WTC11 (cell line): ENCODE data around the gene TNFRSF13B.
"Not testable (repeated sequence)": the region's sequence is repeated elsewhere in the genome, so short reads cannot be mapped to it uniquely, and the experiment has no call there.

Source experiments
- CREB1 ChIP-seq: sonication (generic); formaldehyde crosslinking; IDR thresholded peaks from 2 replicates; pipeline ENCODE4 v1.8.0; 2023; ENCODE audit warnings: mild to moderate bottlenecking, missing genetic modification reagents
- FOXP1 ChIP-seq: sonication (generic); formaldehyde crosslinking; IDR thresholded peaks from 2 replicates; pipeline ENCODE4 v1.8.0; 2022; ENCODE audit warnings: missing genetic modification reagents, mild to moderate bottlenecking, moderate library complexity, borderline replicate concordance
- ZNF138 ChIP-seq: sonication (generic); formaldehyde crosslinking; conservative IDR thresholded peaks from 2 replicates; pipeline ENCODE4 v1.8.1; 2022; ENCODE audit warnings: mild to moderate bottlenecking, moderate library complexity, missing genetic modification reagents
- TF ChIP-seq, protein P1 (sequence below): sonication (generic); formaldehyde crosslinking; IDR thresholded peaks from 2 replicates; pipeline ENCODE4 v1.8.1; 2023; ENCODE audit warnings: mild to moderate bottlenecking, missing genetic modification reagents
- TF ChIP-seq, protein P2 (sequence below): sonication (generic); formaldehyde crosslinking; IDR thresholded peaks from 2 replicates; pipeline ENCODE4 v1.8.1; 2022; ENCODE audit warnings: missing genetic modification reagents, borderline replicate concordance
- TF ChIP-seq, protein P3 (sequence below): fragments of 200-600 bp; IDR thresholded peaks from 2 replicates; pipeline ENCODE4 v1.8.0; 2022; ENCODE audit warnings: antibody characterized with exemption

DNA sequence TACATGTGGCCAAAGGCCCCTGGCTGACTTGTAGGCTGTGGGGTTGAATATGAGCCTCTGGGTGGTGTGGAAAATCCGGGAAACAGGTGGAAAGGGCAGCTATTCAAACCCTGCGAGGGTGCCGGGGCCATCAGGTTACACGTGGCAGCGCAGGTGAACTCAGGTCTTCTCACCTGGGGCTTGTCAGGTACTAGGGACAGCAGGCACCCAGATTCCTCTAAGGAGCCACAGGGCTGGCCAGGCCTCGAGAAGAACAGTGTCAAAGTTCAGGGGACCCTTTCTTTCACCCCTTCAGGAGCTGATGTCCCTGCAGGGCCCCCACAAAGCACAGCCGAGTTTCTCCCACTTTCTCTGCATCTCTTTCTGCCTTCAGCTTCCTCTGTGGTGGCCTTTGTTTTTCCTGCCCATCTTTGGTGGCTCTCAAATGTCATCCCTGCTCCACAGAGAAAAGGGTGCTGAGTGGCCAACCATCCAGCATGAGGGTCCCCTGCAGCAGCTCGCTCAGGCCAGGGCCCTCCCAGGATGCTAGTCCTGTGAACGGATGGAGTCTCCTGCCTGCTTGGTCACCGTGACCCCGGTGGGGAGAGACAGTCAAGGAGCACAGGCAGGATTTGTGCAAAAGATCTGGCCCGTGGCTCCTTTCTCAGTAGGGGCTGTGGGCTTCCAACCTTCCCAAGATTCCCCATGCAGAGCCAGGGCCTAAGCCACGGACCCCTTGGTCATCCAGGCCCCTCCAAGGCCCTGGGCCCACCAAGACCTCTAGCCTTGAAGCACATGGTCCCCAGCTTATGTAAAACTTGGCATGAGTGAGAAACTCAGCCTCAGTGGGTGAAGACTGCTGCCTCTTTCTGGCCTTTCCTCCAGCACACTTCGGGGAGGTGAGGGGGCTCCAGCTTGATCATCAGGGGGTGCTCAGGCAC is 42.2 kb upstream of the TNFRSF13B start:
- TF ChIP-seq, protein P1, sequence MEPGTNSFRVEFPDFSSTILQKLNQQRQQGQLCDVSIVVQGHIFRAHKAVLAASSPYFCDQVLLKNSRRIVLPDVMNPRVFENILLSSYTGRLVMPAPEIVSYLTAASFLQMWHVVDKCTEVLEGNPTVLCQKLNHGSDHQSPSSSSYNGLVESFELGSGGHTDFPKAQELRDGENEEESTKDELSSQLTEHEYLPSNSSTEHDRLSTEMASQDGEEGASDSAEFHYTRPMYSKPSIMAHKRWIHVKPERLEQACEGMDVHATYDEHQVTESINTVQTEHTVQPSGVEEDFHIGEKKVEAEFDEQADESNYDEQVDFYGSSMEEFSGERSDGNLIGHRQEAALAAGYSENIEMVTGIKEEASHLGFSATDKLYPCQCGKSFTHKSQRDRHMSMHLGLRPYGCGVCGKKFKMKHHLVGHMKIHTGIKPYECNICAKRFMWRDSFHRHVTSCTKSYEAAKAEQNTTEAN = not testable (repeated sequence)
- not testable (repeated sequence) for TF ChIP-seq FOXP1, CREB1, ZNF138 (CRISPR knock-in tag)
- TF ChIP-seq, protein P2, sequence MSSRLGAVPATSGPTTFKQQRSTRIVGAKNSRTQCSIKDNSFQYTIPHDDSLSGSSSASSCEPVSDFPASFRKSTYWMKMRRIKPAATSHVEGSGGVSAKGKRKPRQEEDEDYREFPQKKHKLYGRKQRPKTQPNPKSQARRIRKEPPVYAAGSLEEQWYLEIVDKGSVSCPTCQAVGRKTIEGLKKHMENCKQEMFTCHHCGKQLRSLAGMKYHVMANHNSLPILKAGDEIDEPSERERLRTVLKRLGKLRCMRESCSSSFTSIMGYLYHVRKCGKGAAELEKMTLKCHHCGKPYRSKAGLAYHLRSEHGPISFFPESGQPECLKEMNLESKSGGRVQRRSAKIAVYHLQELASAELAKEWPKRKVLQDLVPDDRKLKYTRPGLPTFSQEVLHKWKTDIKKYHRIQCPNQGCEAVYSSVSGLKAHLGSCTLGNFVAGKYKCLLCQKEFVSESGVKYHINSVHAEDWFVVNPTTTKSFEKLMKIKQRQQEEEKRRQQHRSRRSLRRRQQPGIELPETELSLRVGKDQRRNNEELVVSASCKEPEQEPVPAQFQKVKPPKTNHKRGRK (CRISPR knock-in tag) = not testable (repeated sequence)
- TF ChIP-seq, protein P3, sequence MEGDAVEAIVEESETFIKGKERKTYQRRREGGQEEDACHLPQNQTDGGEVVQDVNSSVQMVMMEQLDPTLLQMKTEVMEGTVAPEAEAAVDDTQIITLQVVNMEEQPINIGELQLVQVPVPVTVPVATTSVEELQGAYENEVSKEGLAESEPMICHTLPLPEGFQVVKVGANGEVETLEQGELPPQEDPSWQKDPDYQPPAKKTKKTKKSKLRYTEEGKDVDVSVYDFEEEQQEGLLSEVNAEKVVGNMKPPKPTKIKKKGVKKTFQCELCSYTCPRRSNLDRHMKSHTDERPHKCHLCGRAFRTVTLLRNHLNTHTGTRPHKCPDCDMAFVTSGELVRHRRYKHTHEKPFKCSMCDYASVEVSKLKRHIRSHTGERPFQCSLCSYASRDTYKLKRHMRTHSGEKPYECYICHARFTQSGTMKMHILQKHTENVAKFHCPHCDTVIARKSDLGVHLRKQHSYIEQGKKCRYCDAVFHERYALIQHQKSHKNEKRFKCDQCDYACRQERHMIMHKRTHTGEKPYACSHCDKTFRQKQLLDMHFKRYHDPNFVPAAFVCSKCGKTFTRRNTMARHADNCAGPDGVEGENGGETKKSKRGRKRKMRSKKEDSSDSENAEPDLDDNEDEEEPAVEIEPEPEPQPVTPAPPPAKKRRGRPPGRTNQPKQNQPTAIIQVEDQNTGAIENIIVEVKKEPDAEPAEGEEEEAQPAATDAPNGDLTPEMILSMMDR = not testable (repeated sequence)
